ENCODE measurements around the gene ACAD11. TPM values are rescaled to one million over a fixed set of nuclear protein-coding genes. Genes with fewer than 3 reads are reported as not detected.

The ACAD11 gene
- polyA plus RNA-seq, 3 donors, result 0.31 to 25.4 (median 0.40) TPM

DNA sequence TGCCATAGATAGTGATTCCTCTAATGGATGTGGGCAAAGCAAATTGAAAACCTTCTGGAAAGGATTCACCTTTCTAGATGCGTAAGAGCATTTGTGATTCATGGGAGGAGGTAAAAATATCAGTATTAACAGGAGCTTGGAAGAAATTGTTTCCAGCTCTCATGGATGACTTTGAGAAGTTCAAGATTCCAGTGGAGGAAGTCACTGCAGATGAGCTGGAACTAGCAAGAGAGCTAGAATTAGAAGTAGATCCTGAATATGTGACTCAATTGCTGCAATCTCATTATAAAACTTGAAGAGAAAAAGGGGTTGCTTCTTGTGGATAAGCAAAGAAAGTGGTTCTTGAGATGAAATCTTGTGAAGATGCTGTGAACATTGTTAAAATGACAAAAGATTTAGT lies 150.5 kb downstream of the ACAD11 start:
- Histone ChIP-seq H3K9me3 (replicated peaks in 1 of 2; ENCODE audit: control insufficient read depth in 1 of 2, insufficient read depth in 1 of 2, low read length in 2 of 2) (no peaks in the 10 kb centered on the region), H3K4me3 (replicated peaks in 1 of 3; ENCODE audit: low read depth in 2 of 3, low read length in 3 of 3) (no peak overlapping the region)
- peaks cover 86 to 88% of the 10 kb centered on the region in 2 donors for H3K36me3 Mint-ChIP-seq

More for the DNA sequence above, 150.5 kb downstream of the ACAD11 start:
- DNase-seq, result no peak
- Histone ChIP-seq H3K27me3 (ENCODE audit: control insufficient read depth in 2 of 2, insufficient read depth in 2 of 2, low read length in 2 of 2) (no peaks in the 10 kb centered on the region), H3K4me2 (replicated peaks; ENCODE audit: extremely low read depth, low read length, poor library complexity, severe bottlenecking) (no peak overlapping the region), H3K27ac (ENCODE audit: low read depth in 1 of 2, low read length in 2 of 2) (no peak overlapping the region), H3K36me3 (replicated peaks in 1 of 2; ENCODE audit: control insufficient read depth in 1 of 2, insufficient read depth in 2 of 2, low read length in 2 of 2) (peaks cover 94 to 100% of the 10 kb centered on the region in 2 donors), H2AFZ (ENCODE audit: insufficient read depth, low read depth, low read length, poor library complexity, severe bottlenecking) (no peak overlapping the region), H4K20me1 (ENCODE audit: insufficient read depth, low read length) (no peaks in the 10 kb centered on the region), H3K9ac (ENCODE audit: insufficient read depth, low read length, poor library complexity, severe bottlenecking) (no peak overlapping the region), H3K4me1 (ENCODE audit: control insufficient read depth in 1 of 2, insufficient read depth in 2 of 2, low read length in 2 of 2) (no peaks in the 10 kb centered on the region), H3K79me2 (ENCODE audit: insufficient read depth, low read length) (no peaks in the 10 kb centered on the region)
- Mint-ChIP-seq H3K27me3 (ENCODE audit: low read depth in 3 of 3) (peaks cover 0 to 2% (median 0%) of the 10 kb centered on the region in 3 donors), H3K4me3 (no peak overlapping the region), H3K27ac (no peak overlapping the region), H3K4me1 (no peaks in the 10 kb centered on the region), H3K9me3 (no peaks in the 10 kb centered on the region)
- TF ChIP-seq, protein P1, sequence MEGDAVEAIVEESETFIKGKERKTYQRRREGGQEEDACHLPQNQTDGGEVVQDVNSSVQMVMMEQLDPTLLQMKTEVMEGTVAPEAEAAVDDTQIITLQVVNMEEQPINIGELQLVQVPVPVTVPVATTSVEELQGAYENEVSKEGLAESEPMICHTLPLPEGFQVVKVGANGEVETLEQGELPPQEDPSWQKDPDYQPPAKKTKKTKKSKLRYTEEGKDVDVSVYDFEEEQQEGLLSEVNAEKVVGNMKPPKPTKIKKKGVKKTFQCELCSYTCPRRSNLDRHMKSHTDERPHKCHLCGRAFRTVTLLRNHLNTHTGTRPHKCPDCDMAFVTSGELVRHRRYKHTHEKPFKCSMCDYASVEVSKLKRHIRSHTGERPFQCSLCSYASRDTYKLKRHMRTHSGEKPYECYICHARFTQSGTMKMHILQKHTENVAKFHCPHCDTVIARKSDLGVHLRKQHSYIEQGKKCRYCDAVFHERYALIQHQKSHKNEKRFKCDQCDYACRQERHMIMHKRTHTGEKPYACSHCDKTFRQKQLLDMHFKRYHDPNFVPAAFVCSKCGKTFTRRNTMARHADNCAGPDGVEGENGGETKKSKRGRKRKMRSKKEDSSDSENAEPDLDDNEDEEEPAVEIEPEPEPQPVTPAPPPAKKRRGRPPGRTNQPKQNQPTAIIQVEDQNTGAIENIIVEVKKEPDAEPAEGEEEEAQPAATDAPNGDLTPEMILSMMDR (IDR thresholded peaks at IDR 0.05), result no peak
- WGBS (ENCODE audit: insufficient coverage), result 100% methylated on average over 1 of the region's 1 CpG
- intact Hi-C loops (cut with micrococcal nuclease), result loop anchor here in 1 of 2 donors (10.0 kb wide), 1 partner anchor 154 kb away; no protein-coding TSS in a partner anchor

Other genes with a start within 250 kb of the ACAD11 start
- gene DNAJC13, start 242.3 kb downstream of the ACAD11 start, polyA plus RNA-seq, result 10 to 100 TPM; 18.7 to 32.3 (median 20.8) TPM
- under 1 TPM in 1 of 3 donors, not detected in 2; 0.09 TPM for gene ACKR4, start 62.5 kb downstream of the ACAD11 start, polyA plus RNA-seq
- 10 to 100 TPM in 2 of 3 donors, 1 to 10 TPM in 1; 9.3 to 19.5 (median 13.8) TPM for gene UBA5, start 520 bp upstream of the ACAD11 start, polyA plus RNA-seq
- 10 to 100 TPM in 1 of 3 donors, 1 to 10 TPM in 2; 1.3 to 15.0 (median 2.0) TPM for gene NPHP3, start 62.6 kb upstream of the ACAD11 start, polyA plus RNA-seq

Data from CD14-positive monocyte (primary cell).